NCI-H2227 (cell line): ENCODE measurements around the gene SPDYE2.
"Not testable (repeated sequence)": the region's sequence is repeated elsewhere in the genome, so short reads cannot be mapped to it uniquely, and the experiment has no call there.

ENCODE experiments used
- DNase-seq: peaks from one replicate; lab custom pipeline; 2025; ENCODE audit not compliant: unreplicated experiment; lab: John Stamatoyannopoulos, UW

Gene SPDYE2

DNA sequence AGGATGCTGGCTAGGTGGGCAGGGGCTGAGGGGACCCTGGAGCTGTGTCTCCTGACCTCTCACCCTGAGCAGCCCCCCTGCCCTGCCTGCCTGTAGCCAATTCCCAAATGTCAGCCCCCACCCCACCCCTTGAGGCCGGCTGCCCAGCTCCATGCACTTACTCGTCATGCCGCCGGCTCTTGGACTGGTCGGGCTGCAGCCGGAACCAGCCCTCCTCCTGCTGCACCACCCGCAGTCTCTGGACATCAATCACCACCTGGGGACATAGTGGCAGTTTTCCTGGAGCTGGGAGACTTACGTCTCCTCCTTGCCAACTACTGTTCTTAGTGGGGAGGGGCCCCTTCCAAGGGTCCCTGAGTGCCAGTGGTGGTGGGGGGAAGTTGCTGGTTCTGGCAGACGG, 48.7 kb downstream of the SPDYE2 start:
- DNase-seq, result not testable (repeated sequence)

DNA sequence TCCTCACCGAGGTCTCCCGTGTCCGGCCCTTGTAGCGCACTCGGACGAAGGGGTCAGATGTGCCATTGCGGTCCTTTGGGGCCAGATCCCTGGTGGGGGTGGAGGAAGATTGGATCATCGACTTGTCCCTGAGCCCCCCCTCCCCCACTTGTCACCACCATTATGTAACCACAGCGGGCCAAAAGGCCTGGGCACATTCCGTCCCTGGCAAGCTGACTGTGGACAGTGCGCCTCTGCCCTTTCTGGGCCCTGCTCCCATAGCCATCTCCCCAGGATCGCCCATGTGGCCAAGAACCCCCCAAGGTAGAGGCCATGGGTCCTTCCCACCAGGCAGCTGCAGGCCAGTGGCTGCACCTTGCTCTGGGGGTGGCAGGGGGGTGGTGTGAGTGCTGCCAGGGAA, 51.3 kb downstream of the SPDYE2 start:
- not testable (repeated sequence) for DNase-seq

DNA sequence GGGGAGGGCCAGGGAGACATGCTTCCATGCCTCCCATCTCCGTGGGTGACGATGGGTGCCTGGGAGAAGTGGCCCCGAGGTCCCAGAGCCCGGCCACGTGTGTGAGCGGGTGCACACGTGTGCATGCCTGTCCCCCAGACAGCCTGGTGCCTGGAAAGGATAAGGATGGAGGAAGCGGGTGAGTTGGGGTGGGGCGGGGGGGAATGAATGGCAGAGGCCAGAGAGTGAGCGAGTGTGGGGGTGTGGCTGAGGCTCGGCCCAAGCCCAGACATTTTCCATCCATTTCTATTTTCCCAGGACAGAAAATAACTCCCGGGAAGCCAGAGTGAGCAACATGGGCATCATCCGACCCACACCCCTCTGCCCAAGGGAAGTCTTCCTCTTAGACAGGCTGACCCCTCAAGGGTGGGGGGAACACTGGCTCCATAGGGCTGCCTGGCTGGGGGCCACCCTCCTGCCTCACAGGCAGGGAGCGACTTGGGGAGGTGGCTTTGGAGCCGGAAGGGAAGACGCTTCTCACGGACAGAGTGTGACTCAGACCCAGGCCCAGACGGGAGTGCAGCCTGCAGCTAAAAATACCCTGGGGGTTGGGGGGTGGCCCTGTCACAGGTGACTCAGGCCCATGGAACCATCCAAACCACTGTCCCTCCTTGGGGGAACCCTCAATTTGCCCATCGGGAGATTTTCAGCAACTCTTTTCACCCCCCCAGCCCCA, 53.6 kb downstream of the SPDYE2 start:
- not testable (repeated sequence) for DNase-seq

- DNase-seq, result not testable (repeated sequence)
Observed at GRCh38 chr7:102606848-102607247, 55.8 kb downstream of the SPDYE2 start.

GRCh38 chr7:102609734-102610133, 58.7 kb downstream of the SPDYE2 start:
- not testable (repeated sequence) for DNase-seq

DNA sequence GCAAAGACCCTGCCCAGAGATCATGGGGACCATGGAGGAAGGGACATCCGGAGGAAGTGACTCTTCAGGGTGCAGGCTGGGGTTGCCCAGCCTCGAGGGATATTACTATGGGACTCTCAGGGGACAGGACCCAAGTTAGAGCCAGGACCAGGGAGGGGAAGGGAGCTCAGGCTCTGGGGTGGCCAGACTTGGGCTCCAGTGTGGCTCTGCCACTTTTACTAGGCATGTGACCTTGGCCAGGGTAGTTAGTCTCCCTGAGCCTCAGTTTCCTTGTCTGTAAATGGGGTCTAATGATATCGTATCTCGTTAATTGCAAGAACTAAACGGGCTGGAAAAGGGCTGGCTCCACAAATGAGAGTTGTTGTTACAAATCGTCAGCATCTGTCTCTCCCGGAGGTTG, 59.4 kb downstream of the SPDYE2 start:
- not testable (repeated sequence) for DNase-seq

DNA sequence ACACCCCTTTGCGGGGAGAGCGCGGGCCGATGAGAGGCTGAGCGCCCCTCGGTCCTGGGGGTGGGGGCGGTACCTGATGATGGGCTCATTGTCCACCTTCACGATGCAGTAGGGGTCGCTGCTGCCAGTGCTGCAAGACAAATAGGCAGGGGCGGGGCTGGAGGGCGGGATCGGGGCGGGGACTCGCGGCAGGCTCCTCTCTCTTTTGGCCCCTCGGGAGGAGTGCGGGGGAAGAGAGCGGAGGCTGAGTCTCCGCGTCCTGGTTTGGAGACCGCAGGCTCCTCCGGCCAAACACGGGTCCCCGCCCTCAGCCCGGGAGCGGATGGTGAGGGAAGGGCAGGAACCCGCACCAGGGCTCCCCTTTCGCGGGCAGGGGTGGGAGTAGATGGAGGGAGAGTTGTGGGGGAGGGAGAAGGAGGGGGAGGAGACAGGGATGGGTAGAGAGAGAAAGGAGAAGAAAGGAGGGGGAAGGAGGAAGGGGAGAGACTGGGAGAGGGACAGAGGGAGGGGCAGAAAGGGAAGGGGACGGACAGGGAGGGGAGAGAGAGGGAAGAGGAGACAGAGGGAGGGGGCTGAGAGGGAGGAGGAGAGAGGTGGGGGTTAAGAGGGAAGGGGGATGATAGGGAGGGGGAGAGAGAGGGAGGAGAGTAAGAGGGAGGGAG, 60.1 kb downstream of the SPDYE2 start:
- DNase-seq, result not testable (repeated sequence)

DNA sequence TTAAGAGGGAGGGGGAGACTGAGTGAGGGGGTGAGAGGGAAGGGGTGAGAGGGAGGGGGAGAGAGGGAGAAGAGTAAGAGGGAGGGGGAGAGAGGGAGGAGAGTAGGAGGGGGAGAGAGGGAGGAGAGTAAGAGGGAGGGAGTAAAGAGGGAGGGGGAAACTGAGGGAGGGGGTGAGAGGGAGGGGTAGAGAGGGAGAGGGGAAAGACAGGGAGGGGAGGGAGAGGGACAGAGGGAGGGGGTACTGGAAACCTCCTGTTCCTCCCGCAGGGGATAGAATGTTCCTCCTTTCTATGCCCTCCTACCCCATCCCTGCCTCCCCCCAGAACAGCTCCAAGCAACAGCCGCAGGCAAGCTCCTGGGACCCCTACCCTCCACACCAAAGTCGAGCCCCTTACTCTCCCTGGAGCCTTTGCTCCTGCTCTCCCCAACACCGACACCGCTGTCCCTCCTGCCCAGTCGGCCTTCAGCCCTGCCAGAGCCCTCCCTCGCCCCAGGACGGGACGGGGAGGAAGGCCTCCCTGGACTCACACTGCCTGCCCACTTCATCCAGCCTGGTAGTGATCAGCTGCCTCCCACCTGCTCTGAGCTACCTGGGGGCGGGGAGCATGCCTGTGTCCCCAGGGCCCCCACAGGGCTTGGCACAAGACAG, 60.8 kb downstream of the SPDYE2 start:
- DNase-seq, result not testable (repeated sequence)
